GM21528 (cell line): ENCODE data around the gene PLAC9.

Source experiments
- ATAC-seq: cut with Tn5 transposase; IDR thresholded peaks from one replicate; pipeline ENCODE4 v1.9.1; 2021; ENCODE audit warnings: mild to moderate bottlenecking, moderate library complexity; ENCODE audit not compliant: unreplicated experiment, low FRiP score

PLAC9 gene

DNA sequence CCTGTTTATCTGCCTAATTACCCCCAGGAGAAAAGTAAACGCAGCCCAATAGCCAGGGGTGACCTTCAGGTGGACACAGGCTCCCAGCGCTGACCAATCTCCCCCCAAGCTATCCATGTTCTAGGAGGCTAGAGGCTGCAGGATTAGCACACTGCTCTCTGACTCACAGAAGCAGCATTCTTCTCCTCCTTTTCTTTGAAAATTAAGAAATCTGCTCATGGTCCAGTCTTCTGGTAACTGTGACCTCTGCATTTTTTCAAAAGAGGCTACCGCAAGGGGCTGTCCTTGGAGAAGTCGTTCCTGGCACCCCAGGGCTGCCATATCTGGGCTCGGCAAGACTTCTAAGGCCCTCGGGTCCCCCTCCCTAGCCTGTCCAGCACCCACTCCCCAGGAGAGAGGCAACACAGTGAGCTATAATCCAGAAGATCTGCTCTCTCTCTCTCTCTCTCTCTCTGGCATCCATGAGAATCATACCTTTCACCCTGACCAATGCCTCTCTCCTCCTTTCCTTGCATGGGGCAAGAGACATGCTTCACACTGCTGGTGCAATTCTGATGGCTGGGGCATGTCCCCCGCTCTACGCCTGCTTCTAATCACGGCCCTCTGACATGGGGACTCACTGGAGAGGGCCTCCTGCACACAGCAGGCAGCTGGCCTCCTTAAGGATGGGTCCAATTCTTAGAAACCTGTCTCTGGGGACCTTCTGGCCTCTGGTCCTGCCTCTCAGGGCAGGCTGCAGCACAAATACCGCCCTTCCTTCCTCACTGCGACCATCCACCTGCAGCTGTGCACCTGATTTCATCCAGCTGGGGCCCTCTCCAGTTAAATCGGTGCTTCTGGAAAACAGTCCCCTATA is 45.5 kb downstream of the PLAC9 start:
- no peak for ATAC-seq

- no peak for ATAC-seq
Observed at GRCh38 chr10:80182986-80183385, 50.5 kb downstream of the PLAC9 start.

- no peak for ATAC-seq
Observed at GRCh38 chr10:80183436-80183835, 50.9 kb downstream of the PLAC9 start.

DNA sequence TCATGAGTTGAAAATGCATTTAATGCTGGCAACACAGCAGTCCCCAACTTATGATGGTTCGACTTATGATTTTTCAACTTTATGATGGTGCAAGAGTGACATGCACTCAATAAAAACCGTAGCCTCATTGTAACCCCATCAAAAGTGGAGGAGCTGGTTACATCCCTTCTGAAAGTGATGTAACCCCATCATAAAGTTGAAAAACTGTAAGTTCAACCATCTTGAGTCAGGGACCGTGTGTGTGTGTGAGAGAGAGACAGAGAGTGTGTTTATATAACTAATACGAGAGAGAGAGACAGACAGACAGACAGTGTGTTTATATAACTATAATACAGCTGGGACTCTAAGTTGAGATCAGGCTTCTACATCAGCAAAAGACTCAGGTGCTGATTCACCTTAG is 51.8 kb downstream of the PLAC9 start:
- no peak for ATAC-seq

DNA sequence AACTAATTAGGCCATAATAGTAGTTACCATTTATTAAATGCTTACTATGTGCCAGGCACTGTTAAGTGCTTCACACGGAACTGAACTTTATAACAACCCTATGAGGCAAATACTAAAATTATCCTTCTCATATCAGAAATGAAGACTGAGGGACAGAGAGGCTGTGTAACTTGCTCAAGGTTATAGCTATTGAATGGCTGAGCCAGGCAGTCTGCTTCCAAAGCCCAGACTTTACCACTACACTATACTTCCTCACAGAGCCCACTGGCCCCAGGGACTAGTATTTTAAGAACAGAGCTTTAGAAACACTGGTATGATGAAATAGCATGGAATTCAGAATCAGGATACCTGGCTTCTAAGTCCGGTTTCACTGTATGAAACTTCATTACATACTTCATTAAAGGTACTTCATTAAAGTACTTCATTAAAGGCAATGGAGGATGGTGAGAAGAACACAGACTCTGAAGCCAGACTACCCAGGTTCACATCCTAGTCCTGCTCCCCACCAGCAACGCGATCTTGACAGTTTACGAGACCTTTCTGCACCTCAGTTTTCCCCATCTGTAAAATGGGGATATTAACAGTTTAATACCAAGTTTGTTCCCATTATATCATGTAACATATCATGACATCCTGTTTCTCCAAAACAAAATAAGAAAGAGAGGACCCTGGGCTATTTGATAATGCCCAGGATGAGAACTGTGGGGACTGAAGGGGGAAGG is 53.2 kb downstream of the PLAC9 start:
- ATAC-seq = no peak

GRCh38 chr10:80186364-80187012 is 54.0 kb downstream of the PLAC9 start:
- ATAC-seq = no peak

DNA sequence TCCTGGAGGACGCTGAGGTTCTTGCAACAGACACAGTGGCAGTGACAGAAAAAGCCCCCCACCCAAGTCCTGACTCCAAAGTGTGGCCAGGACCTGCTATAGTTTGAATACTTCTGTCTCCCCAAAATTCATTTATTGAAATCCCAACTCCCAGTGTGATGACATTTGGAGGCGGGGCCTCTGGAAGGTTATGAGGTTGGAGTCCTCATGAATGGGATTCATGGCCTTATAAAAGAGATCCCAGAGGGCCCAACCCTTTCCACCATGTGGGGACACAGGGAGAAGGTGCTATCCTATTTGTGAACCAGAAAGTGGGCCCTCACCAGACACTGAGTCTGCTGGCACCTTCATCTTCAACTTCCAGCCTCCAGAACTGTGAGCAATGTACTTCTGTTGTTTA is 54.5 kb downstream of the PLAC9 start:
- ATAC-seq = no peak

DNA sequence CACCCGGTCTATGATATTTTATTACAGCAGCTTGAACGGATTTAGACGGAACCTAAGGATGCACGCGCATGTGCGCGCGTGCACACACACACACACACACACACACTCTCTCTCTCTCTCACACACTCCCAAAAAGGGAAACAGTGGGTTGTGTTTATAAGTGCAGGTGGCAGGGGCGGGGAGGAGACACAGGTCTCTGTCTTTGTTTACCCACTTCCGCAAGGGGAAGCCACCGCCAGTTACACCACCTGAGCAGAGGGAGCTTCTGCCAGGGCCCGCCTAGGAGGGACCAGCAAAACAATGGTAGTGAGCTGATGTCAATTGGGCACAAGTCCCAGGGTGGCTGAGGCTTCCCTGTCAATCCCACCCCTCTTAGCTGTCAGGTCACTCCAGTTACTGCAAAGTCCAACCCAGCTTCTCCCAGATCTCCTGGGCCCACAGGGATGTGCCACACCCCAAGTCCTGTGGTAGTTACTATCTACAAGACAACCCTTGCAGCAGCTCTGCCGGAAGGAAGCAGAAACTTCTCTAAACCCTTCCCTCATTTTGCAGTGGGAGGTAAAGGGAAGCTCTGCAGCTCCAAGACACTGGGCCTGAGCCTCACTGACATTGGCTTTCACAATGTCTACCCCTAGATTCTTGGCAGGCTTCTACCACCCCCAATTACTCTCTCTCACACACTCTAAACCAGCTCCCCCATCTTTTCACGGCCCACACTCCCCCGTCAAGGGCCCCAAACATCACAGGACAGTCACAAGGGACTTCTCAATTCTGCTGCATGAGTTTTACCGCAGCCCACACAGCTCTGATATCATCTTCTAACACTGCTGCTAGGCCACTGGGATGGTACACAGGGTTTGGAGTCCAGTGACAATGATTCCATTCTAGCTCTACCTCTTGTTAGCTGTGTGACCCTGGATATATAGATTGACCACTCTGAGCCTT is 55.2 kb downstream of the PLAC9 start:
- peak; percentile 92 for ATAC-seq

DNA sequence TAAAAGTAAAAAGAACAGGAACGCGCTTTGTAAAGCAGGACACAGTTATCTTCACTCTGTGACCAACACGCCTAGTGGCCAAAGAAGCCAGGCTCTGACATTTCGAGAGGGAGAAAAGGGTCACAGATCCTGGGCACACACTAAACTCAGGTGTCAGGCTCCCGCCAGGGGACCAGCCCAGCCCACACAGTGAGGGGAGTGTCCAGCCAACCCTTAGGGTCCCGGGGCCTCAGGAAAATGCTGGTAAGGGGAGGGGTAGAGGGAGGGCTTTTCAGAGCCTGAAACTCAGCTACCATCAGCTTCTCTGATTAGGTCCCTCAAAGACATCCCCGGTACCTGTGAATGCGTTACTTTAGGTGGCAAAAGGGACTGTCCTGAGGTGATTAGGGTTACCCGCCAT is 56.2 kb downstream of the PLAC9 start:
- no peak for ATAC-seq

DNA sequence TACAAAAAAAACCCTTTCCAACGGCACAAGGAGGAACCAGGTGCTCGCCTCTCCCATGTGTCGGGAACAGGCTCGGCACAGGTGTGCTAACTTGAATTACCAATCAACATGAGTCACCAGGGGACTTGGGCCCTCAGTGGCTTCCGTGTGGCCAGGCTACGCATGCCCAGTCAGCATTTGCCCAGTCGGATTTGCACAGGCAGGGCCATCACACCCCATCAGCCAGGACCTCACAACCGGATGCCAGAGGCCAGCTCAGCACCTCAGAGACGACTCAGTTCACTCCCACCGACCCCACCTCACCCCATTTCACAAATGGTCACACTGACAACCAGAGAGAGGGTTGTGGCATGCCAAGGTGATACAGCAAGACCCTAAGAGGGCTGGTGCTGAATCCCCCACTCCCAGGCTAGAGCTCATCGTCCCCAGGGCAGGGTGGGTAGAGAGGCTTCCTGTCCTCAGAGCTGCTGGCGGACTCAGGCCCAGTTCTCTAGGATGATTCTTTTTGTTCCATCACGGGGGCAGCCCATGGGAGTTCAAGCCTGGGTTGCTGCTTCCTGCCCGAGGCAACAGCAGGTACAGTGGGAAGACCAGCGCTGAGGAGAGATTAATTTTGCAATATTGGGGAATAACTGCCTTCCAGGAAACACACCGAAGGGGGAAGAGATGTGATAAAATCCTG is 59.2 kb downstream of the PLAC9 start:
- no peak for ATAC-seq

DNA sequence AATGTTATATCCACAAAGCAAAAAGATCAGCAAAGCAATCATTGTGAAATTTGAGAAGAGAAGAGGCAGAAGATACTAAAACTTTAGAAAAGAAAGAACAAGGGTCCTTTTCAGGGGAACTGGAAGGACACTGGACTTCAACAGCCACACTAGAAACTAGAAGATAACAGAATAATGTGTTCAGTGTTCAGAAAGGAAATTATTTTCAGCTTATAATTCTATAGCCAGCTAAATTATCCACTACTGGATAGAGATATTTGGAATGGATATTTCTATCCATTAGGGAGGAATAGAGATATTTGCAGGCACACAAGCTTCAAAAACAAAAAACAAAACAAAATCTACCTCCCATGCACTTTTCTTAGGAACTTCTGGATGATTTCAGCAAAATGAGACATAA is 60.0 kb downstream of the PLAC9 start:
- ATAC-seq = no peak

DNA sequence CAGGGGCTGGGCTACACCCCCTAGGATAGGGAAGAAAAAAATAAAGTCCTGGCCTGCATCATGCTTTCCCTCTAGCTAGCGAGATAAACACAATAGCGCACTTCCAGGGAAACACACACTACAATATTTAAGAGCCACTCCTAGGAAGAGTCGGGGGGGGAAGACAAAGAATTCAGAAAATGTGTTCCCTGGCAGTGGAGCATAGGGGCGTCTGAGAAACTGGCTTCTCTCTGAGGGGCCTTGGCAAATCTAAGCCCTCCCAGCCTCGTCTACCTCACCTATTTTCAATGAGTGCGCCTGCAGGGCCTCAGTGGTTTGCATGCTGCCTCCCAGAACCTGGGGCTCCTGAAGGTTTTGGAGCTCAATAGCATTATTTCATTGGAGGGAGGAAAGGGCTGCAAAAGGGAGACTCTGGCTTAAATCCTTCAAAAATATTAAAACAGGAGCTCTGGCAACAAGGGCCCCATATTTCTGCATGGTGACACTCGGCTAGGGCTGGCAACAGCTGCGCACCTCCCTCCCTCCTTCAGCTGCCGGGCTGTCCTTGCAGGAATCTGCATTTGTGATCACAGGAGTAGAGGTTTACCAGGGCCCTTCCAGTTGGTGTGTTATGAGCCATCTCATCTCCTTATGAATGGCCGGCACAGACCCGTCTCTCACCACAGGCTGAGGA is 62.0 kb downstream of the PLAC9 start:
- no peak for ATAC-seq
